HG03097 (cell line): ENCODE measurements around the gene EGFR.

ENCODE experiments used
- ATAC-seq: cut with Tn5 transposase; IDR thresholded peaks from one replicate; pipeline ENCODE4 v1.9.1; 2021; ENCODE audit not compliant: unreplicated experiment, low FRiP score

Gene EGFR

GRCh38 chr7:55006499-55006898 lies 12.3 kb upstream of the EGFR start:
- ATAC-seq, result no peak

GRCh38 chr7:55013851-55014250 lies 5.0 kb upstream of the EGFR start:
- no peak for ATAC-seq

- ATAC-seq, result no peak
These were observed 2.6 kb upstream of the EGFR start for GRCh38 chr7:55016061-55016745.

GRCh38 chr7:55016746-55017090 lies 2.1 kb upstream of the EGFR start:
- no peak for ATAC-seq

GRCh38 chr7:55017841-55018240 lies 976 bp upstream of the EGFR start:
- ATAC-seq, result no peak

GRCh38 chr7:55019191-55019690 lies 424 bp downstream of the EGFR start:
- no peak for ATAC-seq

GRCh38 chr7:55019691-55020465 lies 1.1 kb downstream of the EGFR start:
- ATAC-seq, result no peak

- no peak for ATAC-seq
These were observed 1.7 kb downstream of the EGFR start for GRCh38 chr7:55020466-55020871.

- no peak for ATAC-seq
These were observed 2.2 kb downstream of the EGFR start for GRCh38 chr7:55021053-55021452.

GRCh38 chr7:55022002-55022985 lies 3.5 kb downstream of the EGFR start:
- no peak for ATAC-seq

GRCh38 chr7:55023841-55024505 lies 5.2 kb downstream of the EGFR start:
- ATAC-seq, result no peak

GRCh38 chr7:55024776-55025175 lies 6.0 kb downstream of the EGFR start:
- no peak for ATAC-seq

GRCh38 chr7:55026086-55026790 lies 7.4 kb downstream of the EGFR start:
- no peak for ATAC-seq

- ATAC-seq, result no peak
These were observed 8.2 kb downstream of the EGFR start for GRCh38 chr7:55026867-55027490.

GRCh38 chr7:55028011-55028410 lies 9.2 kb downstream of the EGFR start:
- no peak for ATAC-seq

GRCh38 chr7:55030314-55030713 lies 11.5 kb downstream of the EGFR start:
- ATAC-seq, result no peak

GRCh38 chr7:55031075-55031474 lies 12.3 kb downstream of the EGFR start:
- no peak for ATAC-seq

GRCh38 chr7:55032069-55032699 lies 13.4 kb downstream of the EGFR start:
- ATAC-seq, result no peak
